ENCODE results near the gene METTL8. TPM values are rescaled to one million over a fixed set of nuclear protein-coding genes. Genes with fewer than 3 reads are reported as not detected.

METTL8 gene
- total and polyA plus RNA-seq, 2 experiments from 2014 or later = 60.9 to 64.3 TPM

- Histone ChIP-seq H3K4me1 (ENCODE audit: insufficient read depth) (no peaks in the 10 kb centered on the region; the same call in none of the 2 replicates), H3K4me3 (no peak overlapping the region), H4K20me1 (replicated peaks; ENCODE audit: insufficient read depth) (no peaks in the 10 kb centered on the region), H3F3A (replicated peaks; ENCODE audit: low read depth) (no peaks in the 10 kb centered on the region), H3K27ac (ENCODE audit: low read depth) (no peak overlapping the region), H3K4me2 (no peak overlapping the region), H3K27me3 (ENCODE audit: insufficient read depth) (no peaks in the 10 kb centered on the region), H3K79me2 (replicated peaks; ENCODE audit: insufficient read depth) (no peaks in the 10 kb centered on the region), H3K9me2 (ENCODE audit: insufficient read depth) (no peaks in the 10 kb centered on the region), H3K36me3 (ENCODE audit: insufficient read depth) (peaks cover 6% of the 10 kb centered on the region; the same call in 1 of the 2 replicates), H2AFZ (no peak overlapping the region)
- Mint-ChIP-seq H3K4me3 (no peak overlapping the region), H3K36me3 (ENCODE audit: low read depth) (peaks cover 17% of the 10 kb centered on the region; the same call in 2 of the 3 replicates), H3K27ac (no peak overlapping the region), H3K27me3 (ENCODE audit: insufficient read depth, low read depth, poor library complexity) (no peaks in the 10 kb centered on the region), H3K9me3 (peaks cover 7% of the 10 kb centered on the region; the same call in 1 of the 3 replicates), H3K4me1 (peaks cover 4% of the 10 kb centered on the region; the same call in 1 of the 3 replicates)
- TF ChIP-seq CREB1 (CRISPR knock-in tag; IDR thresholded peaks at IDR 0.05; ENCODE audit: low read depth) (no peak), EZH2phosphoT487 (IDR thresholded peaks at IDR 0.05; ENCODE audit: unreplicated experiment) (no peak), ZNF114 (CRISPR knock-in tag; IDR thresholded peaks at IDR 0.05) (no peak), EZH2 (IDR thresholded peaks at IDR 0.05; ENCODE audit: low read depth, unreplicated experiment) (no peak), JUNB (IDR thresholded peaks at IDR 0.05; ENCODE audit: unreplicated experiment) (no peak)
- TF ChIP-seq, protein P1, sequence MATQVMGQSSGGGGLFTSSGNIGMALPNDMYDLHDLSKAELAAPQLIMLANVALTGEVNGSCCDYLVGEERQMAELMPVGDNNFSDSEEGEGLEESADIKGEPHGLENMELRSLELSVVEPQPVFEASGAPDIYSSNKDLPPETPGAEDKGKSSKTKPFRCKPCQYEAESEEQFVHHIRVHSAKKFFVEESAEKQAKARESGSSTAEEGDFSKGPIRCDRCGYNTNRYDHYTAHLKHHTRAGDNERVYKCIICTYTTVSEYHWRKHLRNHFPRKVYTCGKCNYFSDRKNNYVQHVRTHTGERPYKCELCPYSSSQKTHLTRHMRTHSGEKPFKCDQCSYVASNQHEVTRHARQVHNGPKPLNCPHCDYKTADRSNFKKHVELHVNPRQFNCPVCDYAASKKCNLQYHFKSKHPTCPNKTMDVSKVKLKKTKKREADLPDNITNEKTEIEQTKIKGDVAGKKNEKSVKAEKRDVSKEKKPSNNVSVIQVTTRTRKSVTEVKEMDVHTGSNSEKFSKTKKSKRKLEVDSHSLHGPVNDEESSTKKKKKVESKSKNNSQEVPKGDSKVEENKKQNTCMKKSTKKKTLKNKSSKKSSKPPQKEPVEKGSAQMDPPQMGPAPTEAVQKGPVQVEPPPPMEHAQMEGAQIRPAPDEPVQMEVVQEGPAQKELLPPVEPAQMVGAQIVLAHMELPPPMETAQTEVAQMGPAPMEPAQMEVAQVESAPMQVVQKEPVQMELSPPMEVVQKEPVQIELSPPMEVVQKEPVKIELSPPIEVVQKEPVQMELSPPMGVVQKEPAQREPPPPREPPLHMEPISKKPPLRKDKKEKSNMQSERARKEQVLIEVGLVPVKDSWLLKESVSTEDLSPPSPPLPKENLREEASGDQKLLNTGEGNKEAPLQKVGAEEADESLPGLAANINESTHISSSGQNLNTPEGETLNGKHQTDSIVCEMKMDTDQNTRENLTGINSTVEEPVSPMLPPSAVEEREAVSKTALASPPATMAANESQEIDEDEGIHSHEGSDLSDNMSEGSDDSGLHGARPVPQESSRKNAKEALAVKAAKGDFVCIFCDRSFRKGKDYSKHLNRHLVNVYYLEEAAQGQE (IDR thresholded peaks at IDR 0.05; ENCODE audit: unreplicated experiment) = no peak
- TF ChIP-seq, protein P2, sequence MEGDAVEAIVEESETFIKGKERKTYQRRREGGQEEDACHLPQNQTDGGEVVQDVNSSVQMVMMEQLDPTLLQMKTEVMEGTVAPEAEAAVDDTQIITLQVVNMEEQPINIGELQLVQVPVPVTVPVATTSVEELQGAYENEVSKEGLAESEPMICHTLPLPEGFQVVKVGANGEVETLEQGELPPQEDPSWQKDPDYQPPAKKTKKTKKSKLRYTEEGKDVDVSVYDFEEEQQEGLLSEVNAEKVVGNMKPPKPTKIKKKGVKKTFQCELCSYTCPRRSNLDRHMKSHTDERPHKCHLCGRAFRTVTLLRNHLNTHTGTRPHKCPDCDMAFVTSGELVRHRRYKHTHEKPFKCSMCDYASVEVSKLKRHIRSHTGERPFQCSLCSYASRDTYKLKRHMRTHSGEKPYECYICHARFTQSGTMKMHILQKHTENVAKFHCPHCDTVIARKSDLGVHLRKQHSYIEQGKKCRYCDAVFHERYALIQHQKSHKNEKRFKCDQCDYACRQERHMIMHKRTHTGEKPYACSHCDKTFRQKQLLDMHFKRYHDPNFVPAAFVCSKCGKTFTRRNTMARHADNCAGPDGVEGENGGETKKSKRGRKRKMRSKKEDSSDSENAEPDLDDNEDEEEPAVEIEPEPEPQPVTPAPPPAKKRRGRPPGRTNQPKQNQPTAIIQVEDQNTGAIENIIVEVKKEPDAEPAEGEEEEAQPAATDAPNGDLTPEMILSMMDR (conservative IDR thresholded peaks at IDR 0.05; ENCODE audit: low read depth in 2 of 2) = no peak; a peak in 1 of 4 replicates
- no peak for DNase-seq (ENCODE audit: low spot score)
- ATAC-seq = no peak
Observed at GRCh38 chr2:171346723-171347557, 86.8 kb downstream of the METTL8 start.
